Stimulated activated naive CD8-positive, alpha-beta T cell treated with anti-CD3 and anti-CD28 coated beads, Interleukin-15, amount 100 ng/mL, for 72 hours (primary cell): Measurements from ENCODE around the gene GLCE.
"Not testable (repeated sequence)": the region's sequence is repeated elsewhere in the genome, so short reads cannot be mapped to it uniquely, and the experiment has no call there.

ENCODE experiments used
- ATAC-seq: fragments of 150-1000 bp; cut with Tn5 transposase; 2 replicates; pipeline ENCODE4 v1.10.0; 2021; ENCODE audit warnings: mild to moderate bottlenecking, moderate library complexity
- DNase-seq, 2 donors: peaks; one replicate each; pipeline ENCODE4 v3.0.0; 2021 to 2022
- H3K27ac Mint-ChIP-seq, 2 donors: one replicate each; pipeline ENCODE4 v1.8.0; 2022; ENCODE audit warnings: mild to moderate bottlenecking in 2 of 2, mixed read lengths in 2 of 2, moderate library complexity in 2 of 2
- H3K27me3 Mint-ChIP-seq: one replicate; pipeline ENCODE4 v1.8.0; 2022; ENCODE audit warnings: mixed read lengths
- H3K4me1 Mint-ChIP-seq: one replicate; pipeline ENCODE4 v1.8.0; 2022; ENCODE audit warnings: mild to moderate bottlenecking, mixed read lengths
- H3K4me3 Mint-ChIP-seq, 2 donors: one replicate each; pipeline ENCODE4 v1.8.0; 2022; ENCODE audit warnings: mild to moderate bottlenecking in 2 of 2, mixed read lengths in 2 of 2, moderate library complexity in 1 of 2
- H3K9me3 Mint-ChIP-seq, 2 donors: one replicate each; pipeline ENCODE4 v1.8.0; 2022; ENCODE audit warnings: mixed read lengths in 2 of 2

Gene GLCE

DNA sequence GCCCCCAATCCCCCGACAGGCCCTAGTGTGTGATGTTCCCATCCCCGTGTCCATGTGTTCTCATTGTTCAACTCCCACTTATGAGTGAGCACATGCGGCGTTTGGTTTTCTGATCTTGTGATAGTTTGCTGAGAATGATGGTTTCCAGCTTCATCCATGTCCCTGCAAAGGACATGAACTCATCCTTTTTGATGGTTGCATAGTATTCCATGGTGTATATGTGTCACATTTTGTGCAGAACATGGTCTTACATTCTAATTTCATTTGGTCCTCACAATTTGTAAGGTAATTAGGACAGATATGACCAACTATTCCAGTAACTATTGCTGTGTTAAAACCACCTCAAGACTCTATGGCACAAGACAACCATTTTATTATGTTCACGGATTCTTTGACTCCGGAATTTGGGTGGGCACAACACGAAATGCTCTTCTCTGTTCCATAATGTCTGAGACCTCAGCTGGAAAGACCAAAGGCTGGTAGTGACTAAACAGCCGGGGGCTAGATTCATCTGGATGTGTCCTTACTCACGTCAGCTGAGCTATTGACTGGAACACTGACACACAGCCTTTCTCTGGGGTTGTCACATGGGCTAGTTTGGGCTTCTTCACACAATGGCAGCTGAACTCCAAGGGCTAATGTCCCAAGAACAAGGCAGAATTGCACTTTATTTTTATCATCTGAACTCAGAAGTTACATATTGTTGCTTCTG, 13.6 kb upstream of the GLCE start:
- H3K9me3 Mint-ChIP-seq = no peaks in the 10 kb centered on the region
- no peak for ATAC-seq
- peaks cover 81% of the 10 kb centered on the region for H3K27me3 Mint-ChIP-seq
- H3K4me3 Mint-ChIP-seq = no peak overlapping the region
- no peak for DNase-seq
- no peaks in the 10 kb centered on the region for H3K4me1 Mint-ChIP-seq
- no peak overlapping the region for H3K27ac Mint-ChIP-seq

DNA sequence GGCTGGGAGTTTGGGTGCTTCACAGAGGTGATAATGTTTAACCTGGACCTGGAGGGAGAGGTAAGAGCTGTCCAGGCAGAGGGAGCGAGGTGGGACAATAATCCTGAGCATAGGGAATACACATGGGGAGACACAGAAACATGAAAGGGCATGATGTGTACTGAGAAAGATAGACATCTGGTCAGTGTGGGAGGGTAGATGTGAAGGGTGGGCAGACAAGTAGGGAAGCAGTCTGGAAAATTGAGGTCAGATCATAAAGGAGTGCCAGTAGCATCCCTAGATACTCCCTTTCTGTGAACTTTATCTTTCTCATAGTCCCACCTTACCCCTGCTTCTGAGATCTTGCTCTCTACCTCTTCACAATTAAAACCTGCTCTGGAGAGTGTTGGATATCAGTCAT, 12.0 kb upstream of the GLCE start:
- Mint-ChIP-seq H3K4me1 (no peaks in the 10 kb centered on the region), H3K4me3 (no peak overlapping the region), H3K27me3 (peaks cover 69% of the 10 kb centered on the region), H3K9me3 (no peaks in the 10 kb centered on the region), H3K27ac (no peak overlapping the region)
- DNase-seq (no peak), ATAC-seq (no peak)

DNA sequence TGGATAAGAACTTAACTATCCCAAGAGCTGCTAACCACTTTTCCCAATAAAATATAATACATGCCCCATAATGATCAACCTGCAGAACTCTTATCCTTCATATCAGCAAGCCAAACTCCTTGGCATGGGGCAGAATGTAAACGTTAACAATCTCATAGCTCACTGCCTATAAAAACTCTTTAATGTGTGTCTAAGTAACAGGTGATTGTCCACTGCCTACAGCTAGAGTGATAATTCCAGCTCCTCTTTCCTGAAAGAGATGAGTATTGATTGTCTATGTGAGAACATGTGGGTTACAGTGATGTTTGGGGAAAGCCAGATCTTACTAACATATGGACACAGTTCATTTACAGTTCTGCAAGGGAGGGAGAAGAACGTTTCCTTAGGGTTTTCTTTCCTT, 11.3 kb upstream of the GLCE start:
- Mint-ChIP-seq H3K27me3 (peaks cover 69% of the 10 kb centered on the region), H3K4me1 (no peaks in the 10 kb centered on the region), H3K4me3 (no peak overlapping the region), H3K9me3 (no peaks in the 10 kb centered on the region), H3K27ac (no peak overlapping the region)
- ATAC-seq = no peak
- no peak for DNase-seq

DNA sequence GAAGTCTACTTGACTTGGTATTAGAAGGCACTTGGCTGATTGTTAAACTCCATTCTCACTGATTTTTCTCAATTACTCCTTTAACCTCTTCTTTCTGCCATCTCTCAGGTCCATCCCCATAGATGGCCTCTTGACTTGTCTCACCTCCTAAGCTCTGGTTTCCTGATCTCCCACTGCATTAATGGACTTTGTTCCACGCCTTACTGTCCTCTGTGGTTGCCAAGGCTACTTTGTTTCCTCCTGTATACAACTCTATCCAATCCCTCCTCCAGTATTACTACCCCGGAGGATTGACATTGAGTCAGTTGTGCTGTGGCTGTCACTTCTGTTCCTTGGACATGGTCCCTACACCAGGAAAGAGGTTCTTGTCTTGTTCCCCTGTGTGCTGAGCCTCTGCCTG, 10.6 kb upstream of the GLCE start:
- Mint-ChIP-seq H3K4me3 (no peak overlapping the region), H3K27ac (no peak overlapping the region), H3K27me3 (peaks cover 75% of the 10 kb centered on the region), H3K9me3 (no peaks in the 10 kb centered on the region), H3K4me1 (no peaks in the 10 kb centered on the region)
- ATAC-seq (no peak), DNase-seq (no peak)

DNA sequence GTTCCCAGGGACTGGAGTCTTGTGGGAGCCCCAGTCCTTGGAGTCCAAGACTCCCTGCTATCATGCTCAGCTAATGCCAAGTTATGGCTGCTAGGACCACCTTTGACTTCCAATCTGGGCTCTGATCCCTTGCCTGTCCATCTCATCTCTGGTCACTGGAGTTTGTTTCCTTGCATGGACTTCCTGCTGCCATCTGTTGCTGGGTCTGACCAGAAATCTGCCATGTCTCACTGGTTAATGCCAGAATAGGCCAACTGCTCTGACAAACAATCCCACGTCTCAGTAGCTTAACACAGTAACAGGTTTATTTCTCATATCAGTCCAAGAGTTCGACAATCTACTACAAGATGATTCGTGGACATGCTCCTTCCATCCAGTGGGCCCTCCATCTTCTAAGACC, 10.1 kb upstream of the GLCE start:
- H3K27me3 Mint-ChIP-seq = peaks cover 74% of the 10 kb centered on the region

DNA sequence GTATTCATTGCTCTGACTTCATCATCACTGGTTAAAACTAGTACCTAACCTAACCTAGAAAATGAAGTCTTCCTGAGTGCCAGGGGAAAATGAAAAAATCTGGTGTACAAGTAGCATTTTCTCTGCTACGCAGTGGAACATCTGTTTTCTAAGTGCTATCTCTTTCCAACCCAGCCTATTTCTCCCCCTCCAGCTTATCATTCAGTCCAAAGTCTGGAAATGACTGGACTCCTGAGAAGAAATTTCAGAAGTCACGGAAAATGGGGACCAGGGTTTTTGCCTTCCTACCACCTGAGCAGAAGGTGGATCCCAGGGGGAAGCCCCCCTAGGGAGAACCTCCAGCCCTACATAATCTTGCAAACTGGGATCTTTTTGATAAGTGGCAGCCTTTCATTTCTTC, 9.6 kb upstream of the GLCE start:
- no peak overlapping the region for H3K4me3 Mint-ChIP-seq
- no peaks in the 10 kb centered on the region for H3K4me1 Mint-ChIP-seq
- H3K27ac Mint-ChIP-seq = no peak overlapping the region
- DNase-seq = no peak
- peaks cover 68% of the 10 kb centered on the region for H3K27me3 Mint-ChIP-seq
- H3K9me3 Mint-ChIP-seq = no peaks in the 10 kb centered on the region
- no peak for ATAC-seq

More for the DNA sequence above, 10.1 kb upstream of the GLCE start:
- Mint-ChIP-seq H3K4me1 (no peaks in the 10 kb centered on the region), H3K27ac (no peak overlapping the region), H3K4me3 (no peak overlapping the region), H3K9me3 (no peaks in the 10 kb centered on the region)
- no peak for ATAC-seq
- no peak for DNase-seq

DNA sequence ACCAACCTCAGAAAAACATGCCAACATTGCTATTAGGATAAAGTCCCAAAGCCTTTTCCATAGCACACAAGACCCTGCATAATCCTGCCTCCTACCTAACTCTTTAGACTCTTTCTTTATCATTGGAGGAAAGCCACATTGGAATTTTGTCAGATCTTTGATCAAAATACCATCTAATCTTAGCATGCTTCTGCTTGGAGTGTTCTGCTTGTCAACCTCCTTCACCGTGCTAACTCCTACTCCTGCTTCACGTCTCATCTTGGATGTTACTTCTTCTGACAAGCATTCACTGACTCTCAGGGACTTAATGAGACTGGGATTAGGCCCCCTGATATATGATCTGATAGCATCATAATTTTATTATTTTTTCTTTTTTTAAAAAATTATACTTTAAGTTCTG, 7.4 kb upstream of the GLCE start:
- no peaks in the 10 kb centered on the region for H3K9me3 Mint-ChIP-seq
- H3K27me3 Mint-ChIP-seq = peaks cover 46% of the 10 kb centered on the region
- no peaks in the 10 kb centered on the region for H3K4me1 Mint-ChIP-seq
- H3K4me3 Mint-ChIP-seq = no peak overlapping the region
- DNase-seq = no peak
- no peak for ATAC-seq
- H3K27ac Mint-ChIP-seq = no peak overlapping the region

DNA sequence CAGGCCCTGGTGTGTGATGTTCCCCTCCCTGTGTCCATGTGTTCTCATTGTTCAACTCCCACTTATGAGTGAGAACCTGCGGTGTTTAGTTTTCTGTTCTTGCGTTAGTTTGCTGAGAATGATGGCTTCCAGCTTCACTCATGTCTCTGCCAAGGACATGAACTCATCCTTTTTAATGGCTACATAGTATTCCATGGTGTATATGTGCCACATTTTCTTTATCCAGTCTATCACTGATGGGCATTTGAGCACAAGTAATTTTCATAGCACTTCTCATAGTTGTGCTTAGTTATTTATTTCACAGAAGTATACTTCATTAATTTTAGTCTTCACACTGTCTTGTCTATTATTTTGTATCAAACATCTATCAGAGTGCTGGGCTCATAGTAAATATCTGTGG, 6.8 kb upstream of the GLCE start:
- H3K27ac Mint-ChIP-seq, H3K9me3 Mint-ChIP-seq, H3K4me3 Mint-ChIP-seq, ATAC-seq, H3K4me1 Mint-ChIP-seq, DNase-seq: not testable (repeated sequence)
- H3K27me3 Mint-ChIP-seq = peaks cover 41% of the 10 kb centered on the region

DNA sequence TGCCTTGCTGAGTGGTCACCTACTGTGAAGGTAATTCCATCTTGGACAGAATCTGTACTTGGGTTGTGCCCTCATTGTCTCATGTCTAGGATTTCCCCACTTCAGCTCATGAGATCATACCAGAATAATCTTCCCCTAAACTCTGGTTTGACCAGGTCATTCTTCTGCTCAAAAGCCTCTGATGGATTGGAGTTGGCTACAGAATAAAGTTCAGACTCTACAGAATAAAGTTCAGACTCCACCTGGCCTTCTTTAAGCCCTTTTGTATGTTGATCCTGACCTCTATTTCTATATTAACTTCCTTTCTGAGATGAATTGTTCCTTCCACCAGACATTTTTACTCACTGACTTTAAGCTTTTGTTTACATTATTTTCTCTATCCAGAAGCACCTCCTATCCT, 6.4 kb upstream of the GLCE start:
- no peaks in the 10 kb centered on the region for H3K4me1 Mint-ChIP-seq
- H3K27ac Mint-ChIP-seq = no peak overlapping the region
- H3K9me3 Mint-ChIP-seq = no peaks in the 10 kb centered on the region
- no peak for ATAC-seq
- H3K4me3 Mint-ChIP-seq = no peak overlapping the region
- H3K27me3 Mint-ChIP-seq = peaks cover 39% of the 10 kb centered on the region
- DNase-seq = no peak

DNA sequence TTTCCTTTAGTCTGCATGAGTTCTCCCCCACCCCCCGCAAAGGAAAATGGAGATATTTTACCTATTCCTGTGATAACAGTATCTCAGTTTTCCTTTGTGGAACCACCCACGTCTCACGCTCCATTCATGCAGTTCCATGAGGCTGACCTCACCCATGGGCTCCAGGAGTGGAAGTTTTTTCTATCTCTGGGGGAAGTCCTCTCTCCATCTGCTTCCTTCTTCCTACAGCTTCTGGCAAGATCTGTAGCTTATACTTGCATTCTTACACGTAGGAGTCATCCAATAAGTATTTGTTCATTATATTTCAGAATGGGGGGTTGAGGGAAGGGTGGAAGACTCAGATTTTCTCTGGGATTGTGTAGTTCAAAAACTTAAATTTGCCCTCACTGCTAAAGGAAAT, 5.8 kb upstream of the GLCE start:
- H3K27me3 Mint-ChIP-seq = peaks cover 34% of the 10 kb centered on the region
- ATAC-seq = no peak

DNA sequence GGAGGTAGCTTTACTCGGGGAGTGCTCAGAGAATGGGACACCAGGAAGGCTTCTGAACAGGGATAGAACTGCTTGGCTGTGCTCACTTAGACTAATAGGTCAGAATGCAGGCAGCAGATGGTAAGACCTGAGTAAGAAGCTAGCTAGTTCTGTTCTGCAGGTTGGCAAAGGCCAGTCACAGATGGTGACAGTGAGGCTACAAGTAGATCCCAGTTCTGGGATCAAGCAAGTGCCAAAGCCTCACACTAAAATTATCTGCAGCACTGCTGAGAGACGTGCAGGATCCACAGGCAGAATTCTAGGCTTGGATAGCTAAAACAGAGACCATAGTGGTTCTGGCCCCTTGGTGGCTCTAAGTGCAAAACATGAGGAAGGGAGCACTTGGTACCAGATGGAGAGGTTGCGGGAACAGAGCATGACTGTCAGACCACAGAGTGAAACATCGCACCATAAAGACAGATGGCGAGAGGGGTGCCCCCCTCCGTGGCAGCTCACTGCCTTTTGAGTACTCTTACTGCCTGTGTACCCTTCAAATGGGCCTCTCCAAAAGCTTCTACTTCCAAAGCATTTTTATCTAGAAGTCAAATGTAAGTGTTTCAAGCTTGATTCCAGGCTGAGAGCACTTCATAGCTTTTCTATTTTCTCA, 3.6 kb upstream of the GLCE start:
- H3K9me3 Mint-ChIP-seq = no peaks in the 10 kb centered on the region
- H3K27me3 Mint-ChIP-seq = peaks cover 22% of the 10 kb centered on the region
- H3K4me1 Mint-ChIP-seq = peaks cover 10% of the 10 kb centered on the region
- H3K27ac Mint-ChIP-seq = no peak overlapping the region
- H3K4me3 Mint-ChIP-seq = no peak overlapping the region
- DNase-seq (no peak), ATAC-seq (no peak)

More for the DNA sequence above, 5.8 kb upstream of the GLCE start:
- no peak for DNase-seq
- no peak overlapping the region for H3K4me3 Mint-ChIP-seq
- H3K9me3 Mint-ChIP-seq = no peaks in the 10 kb centered on the region
- no peak overlapping the region for H3K27ac Mint-ChIP-seq
- H3K4me1 Mint-ChIP-seq = peaks cover under 1% of the 10 kb centered on the region

DNA sequence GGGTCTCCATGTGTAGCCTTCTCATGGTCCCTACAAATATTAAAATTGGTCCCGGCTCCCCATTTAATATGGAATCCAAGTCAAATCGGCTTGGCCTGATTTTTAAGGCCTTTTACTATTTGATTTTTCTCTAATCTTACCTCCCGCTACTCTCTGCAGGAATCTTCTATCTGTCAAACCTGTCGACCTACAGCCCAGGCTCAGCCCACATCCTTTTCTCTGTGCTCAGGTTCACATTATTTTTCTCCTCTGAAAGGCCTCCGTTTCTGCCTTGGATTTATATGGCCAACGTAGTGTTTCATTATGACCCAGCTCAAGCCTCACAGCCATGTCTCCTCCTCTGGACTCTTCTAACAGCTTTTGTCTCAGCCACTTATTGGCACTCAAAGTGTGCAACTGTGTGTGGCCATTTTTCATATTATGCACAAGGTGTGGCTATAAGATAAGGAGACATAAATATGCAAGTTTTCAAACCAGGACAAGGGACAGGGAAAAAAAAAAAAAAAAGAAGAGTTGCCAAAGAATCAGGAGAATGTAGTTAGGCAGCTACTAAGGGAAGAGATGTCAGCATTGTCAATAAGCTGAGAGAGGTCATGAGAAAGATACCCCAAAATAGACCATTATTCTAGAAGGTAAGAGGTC, 2.1 kb upstream of the GLCE start:
- peaks cover 14% of the 10 kb centered on the region for H3K4me1 Mint-ChIP-seq
- H3K27me3 Mint-ChIP-seq = peaks cover 25% of the 10 kb centered on the region

DNA sequence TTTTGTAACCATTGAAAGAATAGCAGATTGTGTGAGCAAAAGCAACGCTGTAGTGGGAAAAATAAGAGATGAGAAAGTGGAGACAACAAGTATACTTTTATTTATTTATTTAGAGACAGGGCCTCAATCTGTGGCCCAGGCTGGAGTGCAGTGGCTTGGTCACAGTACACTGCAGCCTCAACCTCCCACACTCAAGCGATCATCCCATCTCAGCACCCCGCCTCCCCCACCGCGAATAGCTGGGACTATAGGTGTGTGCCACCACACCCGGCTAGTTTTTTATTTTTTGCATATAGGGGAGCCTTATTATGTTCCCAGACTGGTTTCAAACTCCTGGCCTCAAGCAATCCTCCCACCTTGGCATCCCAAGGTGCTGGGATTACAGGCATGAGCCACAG, 1.6 kb upstream of the GLCE start:
- peaks cover 14% of the 10 kb centered on the region for H3K4me1 Mint-ChIP-seq
- no peak overlapping the region for H3K4me3 Mint-ChIP-seq
- H3K9me3 Mint-ChIP-seq = no peaks in the 10 kb centered on the region
- no peak for ATAC-seq
- H3K27ac Mint-ChIP-seq = no peak overlapping the region
- no peak for DNase-seq
- H3K27me3 Mint-ChIP-seq = peaks cover 20% of the 10 kb centered on the region

More for the DNA sequence above, 2.1 kb upstream of the GLCE start:
- no peak for DNase-seq
- Mint-ChIP-seq H3K27ac (no peak overlapping the region), H3K4me3 (no peak overlapping the region), H3K9me3 (no peaks in the 10 kb centered on the region)
- ATAC-seq = no peak

DNA sequence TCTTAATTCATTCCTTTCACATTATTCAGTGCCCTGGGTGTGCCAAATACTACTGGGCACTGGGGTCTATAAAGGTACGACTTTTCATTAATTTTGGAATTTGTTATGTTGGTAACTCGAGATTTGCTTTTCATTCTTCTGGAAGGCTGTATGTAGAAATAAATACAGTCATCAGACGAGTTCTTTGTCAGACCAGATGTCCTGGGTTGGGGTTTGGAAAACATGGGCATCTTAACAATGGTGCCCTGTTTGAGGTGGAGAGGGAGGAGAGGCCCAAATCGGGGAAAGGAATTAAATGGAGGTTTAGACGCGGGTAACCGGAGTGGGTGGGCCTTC, 662 bp upstream of the GLCE start:
- ATAC-seq (no peak), DNase-seq (no peak)
- H3K4me3 Mint-ChIP-seq = peak overlapping the region; percentile 97
- peaks cover 10% of the 10 kb centered on the region for H3K27me3 Mint-ChIP-seq
- H3K27ac Mint-ChIP-seq = peak overlapping the region; percentile 89 to 93
- H3K4me1 Mint-ChIP-seq = peaks cover 15% of the 10 kb centered on the region
- H3K9me3 Mint-ChIP-seq = no peaks in the 10 kb centered on the region

DNA sequence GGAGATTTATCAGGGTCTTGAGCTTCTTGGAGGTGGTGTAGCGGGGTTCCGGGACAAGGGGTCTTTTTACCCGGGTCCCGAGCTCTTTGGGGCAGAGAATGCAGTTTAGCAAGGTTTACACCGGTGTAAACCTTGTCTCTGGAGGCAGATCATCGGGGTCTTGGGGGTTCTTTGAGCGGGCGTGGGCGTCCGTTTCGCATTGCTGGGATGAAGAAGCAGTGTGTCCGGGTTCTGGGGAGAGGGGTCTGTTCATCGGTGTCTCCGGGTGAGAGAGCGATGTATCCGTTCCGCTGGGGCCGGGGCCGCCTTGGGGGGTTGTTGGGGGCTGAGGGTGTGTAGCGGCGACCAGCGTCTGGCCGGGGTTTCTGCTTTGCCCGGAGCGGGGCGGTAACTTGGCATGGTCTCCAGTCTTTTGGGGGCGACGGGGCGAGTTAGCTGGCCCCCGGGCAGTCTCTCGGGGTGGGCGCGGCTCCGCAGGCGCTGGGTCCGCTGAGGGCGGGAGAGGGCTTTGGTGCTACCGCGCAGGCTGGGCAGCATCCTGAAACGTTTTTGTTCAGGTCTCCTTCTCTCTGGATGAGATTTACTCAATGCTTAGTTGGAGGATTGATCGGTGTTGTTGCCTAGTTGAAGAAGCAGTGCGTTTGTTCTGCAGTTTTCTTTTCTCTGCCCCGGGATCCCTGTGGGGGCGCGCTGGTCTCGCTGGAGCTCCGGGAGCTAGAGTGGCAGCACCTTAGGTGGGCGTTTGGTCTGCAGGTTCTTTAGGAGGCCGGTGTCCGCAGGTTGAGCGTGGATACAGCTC, 843 bp downstream of the GLCE start:
- Mint-ChIP-seq H3K4me3 (peak overlapping the region; percentile 97), H3K9me3 (no peaks in the 10 kb centered on the region), H3K27me3 (peaks cover 10% of the 10 kb centered on the region), H3K27ac (peak overlapping the region; percentile 92 to 93), H3K4me1 (peaks cover 20% of the 10 kb centered on the region)
- peak; percentile 7 for ATAC-seq
- peak; percentile 26 to 27 for DNase-seq

DNA sequence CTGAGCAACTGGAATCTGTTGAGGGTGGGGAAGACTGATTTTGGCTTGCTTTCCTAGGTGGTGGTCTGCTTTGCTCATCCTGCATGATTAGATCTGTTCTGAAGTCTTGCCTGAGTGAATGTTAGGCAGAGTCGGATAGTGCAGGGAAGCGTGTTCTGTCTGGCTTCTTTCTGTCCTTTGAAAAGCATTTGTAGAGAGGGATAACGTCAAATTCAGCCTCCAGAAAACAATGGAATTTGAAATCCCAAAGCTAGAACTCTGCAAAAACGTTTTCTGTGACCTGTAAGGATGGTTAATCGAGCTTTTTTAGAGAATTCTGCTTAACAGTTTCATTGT, 1.4 kb downstream of the GLCE start:
- Mint-ChIP-seq H3K27ac (peak overlapping the region; percentile 92 to 93), H3K9me3 (no peaks in the 10 kb centered on the region), H3K4me3 (peak overlapping the region; percentile 97), H3K27me3 (peaks cover 10% of the 10 kb centered on the region), H3K4me1 (peaks cover 20% of the 10 kb centered on the region)
- ATAC-seq (no peak), DNase-seq (no peak)
